Liver (tissue), 9 donors: ENCODE results near the gene SKAP1. TPM values are rescaled to one million over a fixed set of nuclear protein-coding genes. Genes with fewer than 3 reads are reported as not detected.

Source experiments
- DNase-seq: peaks from one replicate; pipeline ENCODE4 v3.0.0-alpha.2; 2017; ENCODE audit warnings: low spot score
- H3K27ac ChIP-seq, 2 donors: one replicate each; pipeline ENCODE4 v1.7.0; 2013; ENCODE audit warnings: inconsistent platforms in 2 of 2, low read length in 2 of 2, control low read depth in 1 of 2, low read depth in 1 of 2, mild to moderate bottlenecking in 1 of 2
- H3K27me3 ChIP-seq, 4 donors: one replicate each; pipeline versions ENCODE4 v1.6.1 to v1.7.0; 2013; ENCODE audit warnings: low read length in 3 of 4, inconsistent platforms in 1 of 4, mild to moderate bottlenecking in 1 of 4, moderate library complexity in 1 of 4; ENCODE audit not compliant: control insufficient read depth in 4 of 4, insufficient read depth in 4 of 4
- H3K36me3 ChIP-seq, 4 donors: one replicate each; pipeline versions ENCODE4 v1.6.1 to v1.7.0; 2013; ENCODE audit warnings: low read length in 3 of 4, mild to moderate bottlenecking in 3 of 4, low read depth in 1 of 4, moderate library complexity in 1 of 4; ENCODE audit not compliant: control insufficient read depth in 4 of 4, insufficient read depth in 3 of 4
- H3K4me1 ChIP-seq, 4 donors: one replicate each; pipeline versions ENCODE4 v1.6.1 to v1.7.0; 2013; ENCODE audit warnings: low read length in 3 of 4, mild to moderate bottlenecking in 3 of 4, moderate library complexity in 1 of 4; ENCODE audit not compliant: control insufficient read depth in 4 of 4, insufficient read depth in 4 of 4
- H3K4me3 ChIP-seq, 3 donors: one replicate each; pipeline versions ENCODE4 v1.6.1 to v1.7.0; 2013; ENCODE audit warnings: low read length in 3 of 3, control low read depth in 1 of 3, low read depth in 1 of 3, mild to moderate bottlenecking in 1 of 3
- H3K9ac ChIP-seq, 2 donors: one replicate each; pipeline ENCODE4 v1.7.0; 2013; ENCODE audit warnings: low read length in 2 of 2, mild to moderate bottlenecking in 2 of 2, moderate library complexity in 2 of 2, control low read depth in 1 of 2, low read depth in 1 of 2
- H3K9me3 ChIP-seq, 4 donors: one replicate each; pipeline versions ENCODE4 v1.6.1 to v1.7.0; 2013; ENCODE audit warnings: low read length in 3 of 4; ENCODE audit not compliant: control insufficient read depth in 4 of 4
- EGR1 ChIP-seq, 2 donors: IDR thresholded peaks; 2 replicates each; pipeline ENCODE4 v1.6.1; 2016 to 2018; ENCODE audit warnings: antibody characterized with exemption in 2 of 2, low read depth in 2 of 2
- FOXA1 ChIP-seq: IDR thresholded peaks from 2 replicates; pipeline ENCODE4 v1.6.1; 2016; ENCODE audit warnings: antibody characterized with exemption
- FOXA2 ChIP-seq: IDR thresholded peaks from 2 replicates; pipeline ENCODE4 v1.6.1; 2016; ENCODE audit warnings: antibody characterized with exemption
- GABPA ChIP-seq, 2 donors: IDR thresholded peaks in 1 of 2; conservative IDR thresholded peaks in 1 of 2; 2 replicates each; pipeline ENCODE4 v1.6.1; 2016; ENCODE audit warnings: antibody characterized with exemption in 2 of 2, mild to moderate bottlenecking in 1 of 2, moderate library complexity in 1 of 2
- HNF4A ChIP-seq, 2 donors: conservative IDR thresholded peaks; 2 replicates each; pipeline ENCODE4 v1.6.1; 2016; ENCODE audit warnings: antibody characterized with exemption in 2 of 2, mild to moderate bottlenecking in 2 of 2
- HNF4G ChIP-seq: IDR thresholded peaks from 2 replicates; pipeline ENCODE4 v1.6.1; 2016; ENCODE audit warnings: antibody characterized with exemption
- JUND ChIP-seq, 2 donors: IDR thresholded peaks; 2 replicates each; pipeline ENCODE4 v1.6.1; 2016; ENCODE audit warnings: antibody characterized with exemption in 2 of 2
- NR2F2 ChIP-seq: IDR thresholded peaks from 2 replicates; pipeline ENCODE4 v1.6.1; 2016; ENCODE audit warnings: antibody characterized with exemption
- RAD21 ChIP-seq, 2 donors: IDR thresholded peaks; 2 replicates each; pipeline ENCODE4 v1.6.1; 2016; ENCODE audit warnings: antibody characterized with exemption in 2 of 2, mild to moderate bottlenecking in 2 of 2
- RXRA ChIP-seq, 2 donors: IDR thresholded peaks; 2 replicates each; pipeline ENCODE4 v1.6.1; 2017 to 2018; ENCODE audit warnings: antibody characterized with exemption in 2 of 2, mild to moderate bottlenecking in 1 of 2
- SP1 ChIP-seq: IDR thresholded peaks from 2 replicates; pipeline ENCODE4 v1.6.1; 2018; ENCODE audit warnings: antibody characterized with exemption, mild to moderate bottlenecking
- TAF1 ChIP-seq: conservative IDR thresholded peaks from 2 replicates; pipeline ENCODE4 v1.6.1; 2016; ENCODE audit warnings: antibody characterized with exemption, mild to moderate bottlenecking
- YY1 ChIP-seq: IDR thresholded peaks from 2 replicates; pipeline ENCODE4 v1.6.1; 2016; ENCODE audit warnings: antibody characterized with exemption, mild to moderate bottlenecking
- ZBTB33 ChIP-seq: IDR thresholded peaks from 2 replicates; pipeline ENCODE4 v1.6.1; 2016; ENCODE audit warnings: antibody characterized with exemption
- WGBS: extraction: QIAGEN DNeasy Blood & Tissue Kit; methylation state at CpG from one replicate; pipeline ENCODE4 v1.1.7; 2013; 5-methylcytosine and 5-hydroxymethylcytosine counted together
- polyA plus RNA-seq, 2 donors: library from polyadenylated mRNA; stranded (reverse) in 1 of 2; unstranded in 1 of 2; fragments of 200-250 nt in 1 of 2; fragments of >200 nt in 1 of 2; fragmentation: Nextera tagmentation in 1 of 2; extraction: Ambion mirVana in 1 of 2; gene quantifications; one replicate each; pipeline versions ENCODE4 v1.2.1 to v1.2.3, GENCODE V29; 2013 to 2015
- total RNA-seq, 2 donors: library from RNA; depleted of rRNA; stranded (reverse); fragments of >200 nt; gene quantifications; one replicate each; pipeline ENCODE4 v1.2.3, GENCODE V29; 2014
- TF ChIP-seq, protein P1 (sequence below): IDR thresholded peaks from 2 replicates; pipeline ENCODE4 v1.6.1; 2016; ENCODE audit warnings: antibody characterized with exemption
- TF ChIP-seq, protein P2 (sequence below): fragments of 150-350 bp; IDR thresholded peaks from 2 replicates; pipeline ENCODE4 v1.5.1; 2017; ENCODE audit warnings: improper control_type of control experiment, low read depth, low read length; ENCODE audit not compliant: missing input control
- TF ChIP-seq, protein P3 (sequence below): IDR thresholded peaks from 2 replicates; pipeline ENCODE4 v1.6.1; 2016; ENCODE audit warnings: antibody characterized with exemption
- TF ChIP-seq, protein P4 (sequence below): IDR thresholded peaks from 2 replicates; pipeline ENCODE4 v1.6.1; 2016; ENCODE audit warnings: antibody characterized with exemption, mild to moderate bottlenecking
- donor health status: healthy.
- donor health status: healthy.
- donor health status: healthy.
- donor health status: healthy.
- donor health status: healthy.

Gene SKAP1
- total and polyA plus RNA-seq, 4 donors: 2.5 to 20.8 (median 11.3) TPM

- TF ChIP-seq, protein P1, sequence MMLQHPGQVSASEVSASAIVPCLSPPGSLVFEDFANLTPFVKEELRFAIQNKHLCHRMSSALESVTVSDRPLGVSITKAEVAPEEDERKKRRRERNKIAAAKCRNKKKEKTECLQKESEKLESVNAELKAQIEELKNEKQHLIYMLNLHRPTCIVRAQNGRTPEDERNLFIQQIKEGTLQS: no peak
- TF ChIP-seq FOXA1 (no peak), HNF4A (conservative IDR thresholded peaks at IDR 0.05) (no peak), TAF1 (no peak), HNF4G (no peak)
Measured at GRCh38 chr17:48126532-48126850, 303.5 kb downstream of the SKAP1 start (continued).

GRCh38 chr17:48125829-48126531, 304.0 kb downstream of the SKAP1 start:
- H3K4me1 ChIP-seq: no peaks in the 10 kb centered on the region
- peaks cover 3 to 25% (median 21%) of the 10 kb centered on the region in 4 donors for H3K36me3 ChIP-seq
- no peak for DNase-seq
- no peak overlapping the region for H3K27ac ChIP-seq
- H3K4me3 ChIP-seq: no peak overlapping the region
- WGBS: 81% methylated on average over 9 of the region's 9 CpGs
- no peaks in the 10 kb centered on the region for H3K27me3 ChIP-seq
- TF ChIP-seq HNF4A (conservative IDR thresholded peaks at IDR 0.05) (no peak), RXRA (IDR thresholded peaks at IDR 0.05) (no peak), HNF4G (no peak), FOXA2 (no peak), YY1 (no peak), ZBTB33 (no peak), RAD21 (IDR thresholded peaks at IDR 0.05) (no peak), FOXA1 (no peak), GABPA (IDR thresholded peaks at IDR 0.05 in 1 of 2, conservative IDR thresholded peaks at IDR 0.05 in 1 of 2) (no peak), EGR1 (IDR thresholded peaks at IDR 0.05; ENCODE audit: low read depth in 2 of 2) (no peak), SP1 (no peak), JUND (IDR thresholded peaks at IDR 0.05) (no peak), TAF1 (no peak), NR2F2 (no peak)
- TF ChIP-seq, protein P2, sequence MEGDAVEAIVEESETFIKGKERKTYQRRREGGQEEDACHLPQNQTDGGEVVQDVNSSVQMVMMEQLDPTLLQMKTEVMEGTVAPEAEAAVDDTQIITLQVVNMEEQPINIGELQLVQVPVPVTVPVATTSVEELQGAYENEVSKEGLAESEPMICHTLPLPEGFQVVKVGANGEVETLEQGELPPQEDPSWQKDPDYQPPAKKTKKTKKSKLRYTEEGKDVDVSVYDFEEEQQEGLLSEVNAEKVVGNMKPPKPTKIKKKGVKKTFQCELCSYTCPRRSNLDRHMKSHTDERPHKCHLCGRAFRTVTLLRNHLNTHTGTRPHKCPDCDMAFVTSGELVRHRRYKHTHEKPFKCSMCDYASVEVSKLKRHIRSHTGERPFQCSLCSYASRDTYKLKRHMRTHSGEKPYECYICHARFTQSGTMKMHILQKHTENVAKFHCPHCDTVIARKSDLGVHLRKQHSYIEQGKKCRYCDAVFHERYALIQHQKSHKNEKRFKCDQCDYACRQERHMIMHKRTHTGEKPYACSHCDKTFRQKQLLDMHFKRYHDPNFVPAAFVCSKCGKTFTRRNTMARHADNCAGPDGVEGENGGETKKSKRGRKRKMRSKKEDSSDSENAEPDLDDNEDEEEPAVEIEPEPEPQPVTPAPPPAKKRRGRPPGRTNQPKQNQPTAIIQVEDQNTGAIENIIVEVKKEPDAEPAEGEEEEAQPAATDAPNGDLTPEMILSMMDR: no peak
- TF ChIP-seq, protein P3, sequence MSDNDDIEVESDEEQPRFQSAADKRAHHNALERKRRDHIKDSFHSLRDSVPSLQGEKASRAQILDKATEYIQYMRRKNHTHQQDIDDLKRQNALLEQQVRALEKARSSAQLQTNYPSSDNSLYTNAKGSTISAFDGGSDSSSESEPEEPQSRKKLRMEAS: no peak
- TF ChIP-seq, protein P1: no peak
- TF ChIP-seq, protein P4, sequence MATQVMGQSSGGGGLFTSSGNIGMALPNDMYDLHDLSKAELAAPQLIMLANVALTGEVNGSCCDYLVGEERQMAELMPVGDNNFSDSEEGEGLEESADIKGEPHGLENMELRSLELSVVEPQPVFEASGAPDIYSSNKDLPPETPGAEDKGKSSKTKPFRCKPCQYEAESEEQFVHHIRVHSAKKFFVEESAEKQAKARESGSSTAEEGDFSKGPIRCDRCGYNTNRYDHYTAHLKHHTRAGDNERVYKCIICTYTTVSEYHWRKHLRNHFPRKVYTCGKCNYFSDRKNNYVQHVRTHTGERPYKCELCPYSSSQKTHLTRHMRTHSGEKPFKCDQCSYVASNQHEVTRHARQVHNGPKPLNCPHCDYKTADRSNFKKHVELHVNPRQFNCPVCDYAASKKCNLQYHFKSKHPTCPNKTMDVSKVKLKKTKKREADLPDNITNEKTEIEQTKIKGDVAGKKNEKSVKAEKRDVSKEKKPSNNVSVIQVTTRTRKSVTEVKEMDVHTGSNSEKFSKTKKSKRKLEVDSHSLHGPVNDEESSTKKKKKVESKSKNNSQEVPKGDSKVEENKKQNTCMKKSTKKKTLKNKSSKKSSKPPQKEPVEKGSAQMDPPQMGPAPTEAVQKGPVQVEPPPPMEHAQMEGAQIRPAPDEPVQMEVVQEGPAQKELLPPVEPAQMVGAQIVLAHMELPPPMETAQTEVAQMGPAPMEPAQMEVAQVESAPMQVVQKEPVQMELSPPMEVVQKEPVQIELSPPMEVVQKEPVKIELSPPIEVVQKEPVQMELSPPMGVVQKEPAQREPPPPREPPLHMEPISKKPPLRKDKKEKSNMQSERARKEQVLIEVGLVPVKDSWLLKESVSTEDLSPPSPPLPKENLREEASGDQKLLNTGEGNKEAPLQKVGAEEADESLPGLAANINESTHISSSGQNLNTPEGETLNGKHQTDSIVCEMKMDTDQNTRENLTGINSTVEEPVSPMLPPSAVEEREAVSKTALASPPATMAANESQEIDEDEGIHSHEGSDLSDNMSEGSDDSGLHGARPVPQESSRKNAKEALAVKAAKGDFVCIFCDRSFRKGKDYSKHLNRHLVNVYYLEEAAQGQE: no peak
- no peak overlapping the region for H3K9ac ChIP-seq
- H3K9me3 ChIP-seq: no peaks in the 10 kb centered on the region
